A673 (cell line): Measurements from ENCODE around the gene CAMK2G.

Source experiments
- EZH2 ChIP-seq: fragments of 200-600 bp; sonication (generic); IDR thresholded peaks from 2 replicates; pipeline ENCODE4 v1.6.1; 2017; ENCODE audit warnings: borderline replicate concordance, low read depth, mild to moderate bottlenecking, mixed read lengths, antibody characterized with exemption, low read length; ENCODE audit not compliant: poor library complexity, severe bottlenecking
- TF ChIP-seq, protein P1 (sequence below): fragments of 300-800, 200-600 bp; sonication (generic); conservative IDR thresholded peaks from 2 replicates; pipeline ENCODE4 v1.5.1; 2017; ENCODE audit warnings: low read depth, mild to moderate bottlenecking, antibody characterized with exemption, low read length, moderate library complexity, mixed read lengths

DNA sequence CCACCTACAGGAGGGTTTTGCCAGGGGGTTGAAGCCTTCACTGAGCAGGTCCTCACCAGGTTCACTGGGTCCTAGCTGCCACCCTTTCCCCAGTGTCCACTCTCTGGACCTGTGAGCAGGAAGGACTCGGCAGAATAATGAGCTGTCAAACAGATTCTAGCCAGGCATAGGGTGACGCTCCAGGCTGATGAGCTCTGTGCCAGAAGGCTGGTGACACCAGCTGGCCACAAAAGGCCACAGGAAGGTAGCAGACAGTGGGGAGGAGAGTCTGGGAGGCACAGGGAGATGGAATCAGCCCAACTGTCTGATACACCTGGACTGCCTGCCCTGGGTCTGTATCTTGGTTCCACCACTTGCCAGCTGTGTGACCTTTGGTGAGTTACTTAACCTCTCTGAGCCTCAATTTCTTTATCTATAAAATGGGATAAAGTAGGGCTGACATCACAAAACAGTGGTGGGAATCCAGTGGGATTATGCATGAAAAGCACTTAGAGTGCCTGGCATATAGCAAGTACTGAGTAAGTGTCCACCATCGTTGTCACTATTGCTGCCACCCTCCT lies 36.3 kb downstream of the CAMK2G start:
- TF ChIP-seq, protein P1, sequence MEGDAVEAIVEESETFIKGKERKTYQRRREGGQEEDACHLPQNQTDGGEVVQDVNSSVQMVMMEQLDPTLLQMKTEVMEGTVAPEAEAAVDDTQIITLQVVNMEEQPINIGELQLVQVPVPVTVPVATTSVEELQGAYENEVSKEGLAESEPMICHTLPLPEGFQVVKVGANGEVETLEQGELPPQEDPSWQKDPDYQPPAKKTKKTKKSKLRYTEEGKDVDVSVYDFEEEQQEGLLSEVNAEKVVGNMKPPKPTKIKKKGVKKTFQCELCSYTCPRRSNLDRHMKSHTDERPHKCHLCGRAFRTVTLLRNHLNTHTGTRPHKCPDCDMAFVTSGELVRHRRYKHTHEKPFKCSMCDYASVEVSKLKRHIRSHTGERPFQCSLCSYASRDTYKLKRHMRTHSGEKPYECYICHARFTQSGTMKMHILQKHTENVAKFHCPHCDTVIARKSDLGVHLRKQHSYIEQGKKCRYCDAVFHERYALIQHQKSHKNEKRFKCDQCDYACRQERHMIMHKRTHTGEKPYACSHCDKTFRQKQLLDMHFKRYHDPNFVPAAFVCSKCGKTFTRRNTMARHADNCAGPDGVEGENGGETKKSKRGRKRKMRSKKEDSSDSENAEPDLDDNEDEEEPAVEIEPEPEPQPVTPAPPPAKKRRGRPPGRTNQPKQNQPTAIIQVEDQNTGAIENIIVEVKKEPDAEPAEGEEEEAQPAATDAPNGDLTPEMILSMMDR, result no peak
- TF ChIP-seq EZH2, result no peak
